Forelimb muscle (tissue), 1 donor: Measurements from ENCODE around the gene RBMX. TPM values are rescaled to one million over a fixed set of nuclear protein-coding genes. Genes with fewer than 3 reads are reported as not detected.
"Not testable (repeated sequence)": the region's sequence is repeated elsewhere in the genome, so short reads cannot be mapped to it uniquely, and the experiment has no call there.

Experiments
- DNase-seq: peaks from one replicate; pipeline ENCODE4 v3.0.0-alpha.2; 2013; ENCODE audit warnings: low read depth
- polyA plus RNA-seq: library from polyadenylated mRNA; unstranded; fragments of 120-200 nt; gene quantifications from one replicate; pipeline ENCODE4 v1.2.1, GENCODE V29; 2013; ENCODE audit not compliant: insufficient read length

The RBMX gene
- polyA plus RNA-seq, 1 donor = 194 TPM

- no peak for DNase-seq
Measured at GRCh38 chrX:136878423-136878822, 2.1 kb downstream of the RBMX start.

GRCh38 chrX:136874114-136874513 is 6.4 kb downstream of the RBMX start:
- not testable (repeated sequence) for DNase-seq

- DNase-seq = not testable (repeated sequence)
Measured at GRCh38 chrX:136873210-136873609, 7.3 kb downstream of the RBMX start.

- DNase-seq = no peak
Measured at GRCh38 chrX:136872091-136872700, 8.3 kb downstream of the RBMX start.

GRCh38 chrX:136870064-136870463 is 10.5 kb downstream of the RBMX start:
- DNase-seq = no peak

- no peak for DNase-seq
Measured at GRCh38 chrX:136868283-136869055, 12.1 kb downstream of the RBMX start.

- DNase-seq = no peak
Measured at GRCh38 chrX:136867518-136867917, 13.0 kb downstream of the RBMX start.

- no peak for DNase-seq
Measured at GRCh38 chrX:136867096-136867491, 13.4 kb downstream of the RBMX start.

- DNase-seq = no peak
Measured at GRCh38 chrX:136866337-136867095, 14.0 kb downstream of the RBMX start.

- no peak for DNase-seq
Measured at GRCh38 chrX:136865270-136866158, 15.0 kb downstream of the RBMX start.

- no peak for DNase-seq
Measured at GRCh38 chrX:136863826-136864225, 16.7 kb downstream of the RBMX start.

GRCh38 chrX:136862546-136862945 is 18.0 kb downstream of the RBMX start:
- DNase-seq = no peak

GRCh38 chrX:136861877-136862276 is 18.6 kb downstream of the RBMX start:
- DNase-seq = no peak

- no peak for DNase-seq
Measured at GRCh38 chrX:136858007-136858756, 22.3 kb downstream of the RBMX start.

- no peak for DNase-seq
Measured at GRCh38 chrX:136856551-136856950, 24.0 kb downstream of the RBMX start.

- no peak for DNase-seq
Measured at GRCh38 chrX:136856050-136856449, 24.5 kb downstream of the RBMX start.

GRCh38 chrX:136851526-136851925 is 29.0 kb downstream of the RBMX start:
- no peak for DNase-seq

- DNase-seq = no peak
Measured at GRCh38 chrX:136850441-136851175, 29.9 kb downstream of the RBMX start.

- no peak for DNase-seq
Measured at GRCh38 chrX:136849395-136849794, 31.1 kb downstream of the RBMX start.

- DNase-seq = no peak
Measured at GRCh38 chrX:136847874-136848273, 32.7 kb downstream of the RBMX start.
